OCI-LY7 (cell line): Measurements from ENCODE around the gene SEMA5A. TPM values are rescaled to one million over a fixed set of nuclear protein-coding genes. Genes with fewer than 3 reads are reported as not detected.

Source experiments
- BruUV-seq: library from RNA; stranded (reverse); fragments of 400-500 nt; replicated peaks from 2 replicates; lab custom pipeline; 2021; lab: Mats Ljungman, UMichigan
- CTCF ChIA-PET: fragments of 300-600 bp; sonication (Branson Sonifier 250); formaldehyde crosslinking; loops from one replicate; lab custom pipeline; 2022; ENCODE audit warnings: antibody characterized with exemption; ENCODE audit not compliant: unreplicated experiment; lab: Charles Lee
- POLR2A ChIA-PET: fragments of 300-600 bp; sonication (Branson Sonifier 250); formaldehyde crosslinking; loops from one replicate; lab custom pipeline; 2022; ENCODE audit warnings: antibody characterized with exemption; lab: Charles Lee
- DNase-seq: peaks from one replicate; pipeline ENCODE4 v3.0.0-alpha.2; 2015; ENCODE audit warnings: low spot score
- H2AFZ ChIP-seq: fragments of 200-600 bp; sonication (generic), shearing (Covaris generic); 2 replicates; pipeline ENCODE4 v1.6.1; 2014; ENCODE audit warnings: mild to moderate bottlenecking, antibody characterized with exemption, low read length, moderate library complexity
- H3K27ac ChIP-seq: fragments of 200-600 bp; sonication (generic); 2 replicates; pipeline ENCODE4 v1.5.1; 2014; ENCODE audit warnings: mixed run types, low read depth, mild to moderate bottlenecking, moderate library complexity, low read length, inconsistent platforms; ENCODE audit not compliant: poor library complexity, severe bottlenecking
- H3K36me3 ChIP-seq: fragments of 200-600 bp; sonication (generic); 2 replicates; pipeline ENCODE4 v1.6.1; 2014; ENCODE audit warnings: mild to moderate bottlenecking, antibody characterized with exemption, low read length, moderate library complexity, mixed read lengths; ENCODE audit not compliant: insufficient read depth
- H3K4me1 ChIP-seq: fragments of 200-600 bp; sonication (generic); 2 replicates; pipeline ENCODE4 v1.5.1; 2014; ENCODE audit warnings: mild to moderate bottlenecking, low read length; ENCODE audit not compliant: insufficient read depth, poor library complexity, severe bottlenecking
- H3K4me2 ChIP-seq: fragments of 200-600 bp; sonication (generic); 2 replicates; pipeline ENCODE4 v1.6.1; 2014; ENCODE audit warnings: mild to moderate bottlenecking, low read length
- H3K4me3 ChIP-seq: fragments of 200-600 bp; sonication (generic); 2 replicates; pipeline ENCODE4 v1.5.1; 2014; ENCODE audit warnings: mild to moderate bottlenecking, low read depth, low read length; ENCODE audit not compliant: poor library complexity, severe bottlenecking
- H3K79me2 ChIP-seq: fragments of 200-600 bp; sonication (generic); 2 replicates; pipeline ENCODE4 v1.6.1; 2016; ENCODE audit warnings: low read depth, mild to moderate bottlenecking, low read length, moderate library complexity, mixed read lengths; ENCODE audit not compliant: insufficient read depth
- H3K9me2 ChIP-seq: fragments of 200-600 bp; sonication (generic); 2 replicates; pipeline ENCODE4 v1.6.1; 2016; ENCODE audit warnings: mild to moderate bottlenecking, low read length, mixed read lengths; ENCODE audit not compliant: insufficient read depth
- H3K9me3 ChIP-seq: fragments of 200-600 bp; sonication (generic); 2 replicates; pipeline ENCODE4 v1.6.1; 2014; ENCODE audit warnings: mild to moderate bottlenecking, mixed run types, low read length, mixed read lengths
- H4K20me1 ChIP-seq: fragments of 200-600 bp; sonication (generic); 2 replicates; pipeline ENCODE4 v1.6.1; 2014; ENCODE audit warnings: mild to moderate bottlenecking, antibody characterized with exemption, low read length, moderate library complexity, mixed read lengths; ENCODE audit not compliant: insufficient read depth
- EZH2phosphoT487 ChIP-seq: fragments of 200-600 bp; sonication (generic); IDR thresholded peaks from 2 replicates; pipeline ENCODE4 v1.6.1; 2018; ENCODE audit warnings: low read depth, borderline replicate concordance, mild to moderate bottlenecking, mixed run types, antibody characterized with exemption, low read length, moderate library complexity, mixed read lengths
- intact Hi-C: fragments of 100-400 bp; cut with micrococcal nuclease; formaldehyde crosslinking; loops from one replicate; pipeline ENCODE4 v1.10.0; 2022; ENCODE audit not compliant: unreplicated experiment
- total RNA-seq, 2 experiments: library from RNA; depleted of rRNA in 1 of 2; stranded (reverse); fragments of >200 nt in 1 of 2; shearing (Covaris generic) in 1 of 2; gene quantifications; 2 replicates each; pipeline ENCODE4 v1.2.3, GENCODE V29; 2014 to 2022
- TF ChIP-seq, protein P1 (sequence below): fragments of 200-600 bp; sonication (generic); conservative IDR thresholded peaks from 2 replicates; pipeline ENCODE4 v1.5.1; 2014; ENCODE audit warnings: mild to moderate bottlenecking, antibody characterized with exemption, low read length, moderate library complexity, mixed read lengths

SEMA5A gene
- total RNA-seq, 2 experiments from 2014 or later, result not detected

DNA sequence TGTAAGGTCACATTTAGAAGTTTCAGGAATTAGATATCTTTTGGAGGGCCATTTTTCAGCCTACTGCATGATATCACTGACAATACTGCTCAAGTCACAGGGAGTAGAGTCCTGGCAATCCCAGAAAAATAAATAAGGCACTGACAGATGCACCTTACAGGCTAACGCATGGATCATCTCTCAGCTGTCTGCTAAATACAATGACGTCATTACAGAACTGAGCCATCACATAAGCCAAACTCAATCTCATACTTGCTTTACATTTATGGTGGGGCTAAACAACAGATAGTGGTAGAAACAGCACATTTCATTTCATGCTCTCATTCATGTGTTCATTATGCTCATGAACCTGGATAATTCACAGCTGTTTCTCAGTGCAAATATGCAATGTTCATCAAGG lies 243.7 kb downstream of the SEMA5A start:
- Histone ChIP-seq H4K20me1 (no peaks in the 10 kb centered on the region), H3K9me2 (no peaks in the 10 kb centered on the region), H3K4me1 (no peaks in the 10 kb centered on the region), H3K4me3 (no peak overlapping the region), H2AFZ (no peak overlapping the region), H3K4me2 (no peak overlapping the region), H3K27ac (no peak overlapping the region), H3K79me2 (no peaks in the 10 kb centered on the region), H3K36me3 (no peaks in the 10 kb centered on the region), H3K9me3 (no peaks in the 10 kb centered on the region)
- BruUV-seq, result no TSS peak
- ChIA-PET POLR2A (interaction anchor here (0.6 kb wide), 1 partner anchor 154 kb away, joined by 3 read pairs; no protein-coding TSS in a partner anchor), CTCF (no interaction called here)
- intact Hi-C loops, result no loop called here
- TF ChIP-seq, protein P1, sequence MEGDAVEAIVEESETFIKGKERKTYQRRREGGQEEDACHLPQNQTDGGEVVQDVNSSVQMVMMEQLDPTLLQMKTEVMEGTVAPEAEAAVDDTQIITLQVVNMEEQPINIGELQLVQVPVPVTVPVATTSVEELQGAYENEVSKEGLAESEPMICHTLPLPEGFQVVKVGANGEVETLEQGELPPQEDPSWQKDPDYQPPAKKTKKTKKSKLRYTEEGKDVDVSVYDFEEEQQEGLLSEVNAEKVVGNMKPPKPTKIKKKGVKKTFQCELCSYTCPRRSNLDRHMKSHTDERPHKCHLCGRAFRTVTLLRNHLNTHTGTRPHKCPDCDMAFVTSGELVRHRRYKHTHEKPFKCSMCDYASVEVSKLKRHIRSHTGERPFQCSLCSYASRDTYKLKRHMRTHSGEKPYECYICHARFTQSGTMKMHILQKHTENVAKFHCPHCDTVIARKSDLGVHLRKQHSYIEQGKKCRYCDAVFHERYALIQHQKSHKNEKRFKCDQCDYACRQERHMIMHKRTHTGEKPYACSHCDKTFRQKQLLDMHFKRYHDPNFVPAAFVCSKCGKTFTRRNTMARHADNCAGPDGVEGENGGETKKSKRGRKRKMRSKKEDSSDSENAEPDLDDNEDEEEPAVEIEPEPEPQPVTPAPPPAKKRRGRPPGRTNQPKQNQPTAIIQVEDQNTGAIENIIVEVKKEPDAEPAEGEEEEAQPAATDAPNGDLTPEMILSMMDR, result no peak
- no peak for TF ChIP-seq EZH2phosphoT487
- DNase-seq, result no peak

DNA sequence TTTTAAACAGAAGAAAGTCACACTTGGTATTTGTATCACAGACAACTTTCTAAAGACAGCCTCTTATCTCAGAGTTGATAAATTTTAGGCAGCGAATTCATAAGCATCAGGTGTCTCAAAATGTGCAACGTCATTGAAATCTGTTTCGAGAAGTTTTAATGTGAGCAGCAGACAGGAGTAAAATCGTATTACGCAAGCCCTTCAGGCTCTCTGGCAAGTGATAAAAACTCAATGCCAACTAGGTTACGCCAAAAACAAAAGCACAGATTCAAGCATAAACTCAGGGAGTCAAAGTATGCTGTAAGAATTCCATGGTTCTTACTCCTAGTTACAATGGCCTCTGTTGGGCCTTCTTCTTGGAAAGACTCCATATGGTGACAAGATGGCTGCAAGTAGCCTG lies 244.7 kb downstream of the SEMA5A start:
- CTCF ChIA-PET, result no interaction called here

DNA sequence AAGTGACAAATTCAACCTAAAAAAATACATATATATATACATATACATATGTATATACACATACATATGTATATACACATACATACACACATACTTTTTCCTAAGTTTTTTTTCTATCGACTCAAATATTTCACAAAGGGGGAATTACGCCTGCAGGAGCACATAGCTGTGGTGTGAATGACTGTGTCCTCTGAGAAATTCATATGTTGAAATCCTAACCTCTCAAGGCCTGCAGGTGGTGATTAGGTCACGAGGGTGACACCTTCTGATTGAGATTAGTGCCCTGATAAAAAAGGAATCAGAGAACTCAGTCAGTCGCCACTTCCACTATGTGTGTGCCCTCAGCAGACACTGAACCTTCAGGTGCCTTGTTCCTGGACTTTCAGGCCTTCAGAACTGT lies 248.7 kb downstream of the SEMA5A start:
- Histone ChIP-seq H3K4me3 (no peak overlapping the region), H3K27ac (no peak overlapping the region), H2AFZ (no peak overlapping the region), H3K9me2 (no peaks in the 10 kb centered on the region), H3K9me3 (no peaks in the 10 kb centered on the region), H3K4me1 (no peaks in the 10 kb centered on the region), H3K4me2 (no peak overlapping the region), H3K36me3 (no peaks in the 10 kb centered on the region), H3K79me2 (no peaks in the 10 kb centered on the region), H4K20me1 (no peaks in the 10 kb centered on the region)
- intact Hi-C loops, result no loop called here
- TF ChIP-seq, protein P1, result no peak
- TF ChIP-seq EZH2phosphoT487, result no peak
- DNase-seq, result no peak
- POLR2A ChIA-PET, result no interaction called here
- BruUV-seq, result no TSS peak
- CTCF ChIA-PET, result no interaction called here

More for the DNA sequence above, 244.7 kb downstream of the SEMA5A start:
- H3K27ac ChIP-seq, result no peak overlapping the region
- H2AFZ ChIP-seq, result no peak overlapping the region
- no peak for TF ChIP-seq EZH2phosphoT487
- TF ChIP-seq, protein P1, result no peak
- no peaks in the 10 kb centered on the region for H3K9me2 ChIP-seq
- intact Hi-C loops, result no loop called here
- H3K4me3 ChIP-seq, result no peak overlapping the region
- no peak overlapping the region for H3K4me2 ChIP-seq
- no peaks in the 10 kb centered on the region for H3K79me2 ChIP-seq
- no peaks in the 10 kb centered on the region for H3K4me1 ChIP-seq
- H3K9me3 ChIP-seq, result no peaks in the 10 kb centered on the region
- no peaks in the 10 kb centered on the region for H3K36me3 ChIP-seq
- POLR2A ChIA-PET, result no interaction called here
- no TSS peak for BruUV-seq
- no peaks in the 10 kb centered on the region for H4K20me1 ChIP-seq
- no peak for DNase-seq
